ENCODE measurements around the gene MS4A6A.
"Not testable (repeated sequence)": the region's sequence is repeated elsewhere in the genome, so short reads cannot be mapped to it uniquely, and the experiment has no call there.

The MS4A6A gene

DNA sequence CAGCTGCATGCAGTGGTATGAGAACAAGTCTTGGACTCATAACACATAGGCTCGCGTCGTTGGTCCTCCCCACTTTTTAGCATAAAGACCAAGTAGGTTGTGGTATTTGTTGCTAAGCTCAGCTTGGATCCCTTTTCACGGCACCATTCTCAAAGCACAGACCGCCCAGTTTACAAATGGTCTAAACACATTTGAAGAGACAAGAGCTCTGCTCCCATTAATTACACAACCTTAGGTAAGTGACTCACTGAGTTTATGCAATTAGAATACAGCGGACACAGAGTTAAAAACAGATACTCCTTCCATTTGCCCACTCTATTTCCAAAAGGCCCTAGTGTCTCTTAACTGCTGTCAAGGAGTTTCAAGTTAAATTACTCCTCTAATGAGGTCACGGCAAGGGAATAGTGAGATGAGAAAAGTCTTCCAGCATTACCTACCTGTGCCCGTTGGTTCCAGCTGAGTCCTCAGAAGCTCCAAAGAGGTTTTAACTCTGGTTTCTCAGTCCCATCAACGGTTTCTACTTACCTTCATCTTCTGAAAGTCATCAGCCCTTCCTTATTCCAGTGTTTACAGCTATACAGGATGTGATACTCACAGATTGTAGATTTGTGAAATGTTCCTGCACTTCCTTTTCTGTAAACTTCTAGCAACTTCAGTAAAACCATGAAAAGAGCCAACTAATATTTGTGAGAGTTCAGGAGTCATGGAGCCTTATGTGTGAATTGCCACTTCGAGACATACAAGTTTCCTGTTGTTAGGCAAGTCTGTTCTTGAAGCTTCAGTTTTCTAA lies at the start of gene MS4A6A:
Gene MS4A6A (minus strand): TSS at position 543 of the 790 bp plus-strand sequence. CDS start 1,356 bp downstream, outside the sequence.
- no peak for DNase-seq

GRCh38 chr11:60230681-60231080 lies 47.8 kb upstream of the MS4A6A start:
- DNase-seq: no peak

- DNase-seq: no peak
These were observed 39.3 kb upstream of the MS4A6A start for GRCh38 chr11:60222141-60222540.

- no peak for DNase-seq
These were observed 38.8 kb upstream of the MS4A6A start for GRCh38 chr11:60221692-60222091.

DNA sequence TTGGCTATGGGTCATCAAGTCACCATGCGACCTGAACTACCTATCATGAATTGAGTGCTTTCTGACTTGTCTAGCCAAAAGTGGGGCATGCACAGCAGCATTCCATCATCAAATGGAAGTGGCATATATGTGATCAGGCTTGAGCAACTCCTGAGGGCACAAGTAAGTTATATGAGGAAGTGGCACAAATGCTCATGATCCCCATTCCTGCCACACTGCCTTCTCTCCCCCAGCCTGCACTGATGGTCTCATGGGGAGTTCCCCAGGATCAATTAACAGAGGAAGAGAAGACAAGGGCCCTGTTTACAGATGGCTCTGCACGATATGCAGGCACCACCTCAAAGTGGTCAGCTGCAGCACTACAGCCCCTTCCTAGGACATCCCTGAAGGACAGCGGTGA lies 38.3 kb upstream of the MS4A6A start:
- DNase-seq: no peak

GRCh38 chr11:60214386-60214785 lies 31.5 kb upstream of the MS4A6A start:
- no peak for DNase-seq

DNA sequence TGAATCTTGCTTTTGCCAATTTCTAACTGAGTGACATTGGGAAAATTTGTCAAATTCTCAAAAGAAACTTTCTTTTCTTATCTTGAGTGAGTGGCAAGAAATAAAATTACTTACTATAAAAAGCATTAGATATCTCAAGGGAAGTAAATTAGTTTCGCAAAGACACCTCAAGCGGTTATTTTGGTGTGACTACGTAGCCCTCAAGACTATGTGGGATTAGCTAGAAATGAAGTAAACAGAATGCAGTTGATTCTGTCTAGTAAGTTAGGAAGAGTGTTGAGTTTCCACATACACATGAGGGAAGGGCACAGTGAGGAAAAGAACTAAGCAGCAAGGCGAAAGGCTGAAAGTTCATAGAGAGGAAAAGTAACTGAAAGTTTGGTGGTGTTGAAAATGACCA lies 28.3 kb upstream of the MS4A6A start:
- no peak for DNase-seq

DNA sequence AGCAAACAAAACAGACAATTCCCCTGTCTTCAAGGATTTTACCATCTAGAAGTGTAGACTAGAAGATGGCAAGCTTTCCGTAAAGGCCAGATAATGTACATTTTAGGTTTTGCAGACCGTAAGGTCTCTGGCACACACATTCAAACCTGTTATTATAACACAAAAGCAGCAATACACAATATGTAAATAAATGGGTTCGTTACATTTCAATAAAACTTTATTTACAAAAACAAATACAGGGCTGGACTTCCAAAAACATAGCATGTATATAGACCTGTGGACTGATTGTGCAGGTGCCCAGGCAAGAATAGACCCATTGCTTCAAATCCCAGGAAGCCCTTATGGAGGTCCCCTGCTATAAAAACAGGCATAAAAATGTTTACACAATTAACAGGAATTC lies 27.1 kb upstream of the MS4A6A start:
- DNase-seq: no peak

GRCh38 chr11:60208951-60209350 lies 26.1 kb upstream of the MS4A6A start:
- DNase-seq: no peak

DNA sequence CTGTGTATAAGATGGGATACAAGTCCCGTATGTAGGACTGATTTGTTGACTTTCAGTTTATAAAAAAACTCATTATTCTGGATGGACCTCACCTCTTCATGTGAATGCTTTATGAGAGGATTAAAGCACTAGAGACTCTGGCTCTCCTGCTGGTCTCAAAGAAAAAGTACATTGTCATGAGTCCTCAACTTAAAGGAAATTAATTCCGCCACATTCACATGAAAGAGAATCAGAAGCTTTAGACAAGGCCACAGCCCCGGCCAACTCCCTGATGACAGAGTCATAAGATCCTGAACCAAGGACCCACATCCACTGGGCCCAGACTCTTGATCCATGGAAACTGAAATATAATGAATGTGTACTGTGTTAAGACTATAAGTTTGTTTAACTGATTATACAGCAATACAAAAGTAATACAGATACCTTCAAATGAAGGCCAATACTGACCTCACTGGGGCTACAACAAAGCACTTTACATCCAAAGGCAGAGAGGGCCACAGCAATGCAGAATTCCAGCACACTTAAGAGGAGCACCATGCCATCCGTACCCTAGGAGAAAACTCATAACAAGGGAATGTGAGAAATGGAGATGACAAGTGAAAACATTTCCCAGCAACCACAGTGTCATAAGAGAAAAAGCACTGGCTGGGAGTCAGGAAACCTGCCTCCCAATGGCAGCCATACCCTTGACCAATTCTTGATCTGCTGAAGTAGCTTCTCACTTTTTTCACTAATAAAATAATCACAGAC lies 25.4 kb upstream of the MS4A6A start:
- no peak for DNase-seq

DNA sequence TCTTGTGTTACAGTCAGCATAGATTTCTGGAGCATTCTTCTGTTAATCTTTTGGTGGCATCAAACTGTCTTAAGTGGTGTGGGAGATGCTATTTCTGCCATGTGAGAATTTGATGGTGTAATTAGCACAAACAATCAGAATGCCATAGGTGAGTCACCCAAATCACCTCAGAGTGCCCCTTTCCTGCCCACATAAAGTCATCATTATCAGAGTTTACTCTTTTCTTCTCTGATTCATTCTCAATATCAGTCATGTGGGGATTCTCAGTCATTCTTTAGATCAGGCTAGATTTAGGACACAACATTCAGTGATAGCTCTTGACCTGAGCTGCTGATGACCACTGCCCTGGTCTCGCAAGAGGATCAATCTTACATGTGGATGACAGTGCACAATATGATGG lies 23.7 kb upstream of the MS4A6A start:
- DNase-seq: no peak

- no peak for DNase-seq
These were observed 22.0 kb upstream of the MS4A6A start for GRCh38 chr11:60204922-60205321.

- DNase-seq: not testable (repeated sequence)
These were observed 18.5 kb upstream of the MS4A6A start for GRCh38 chr11:60201334-60201733.

DNA sequence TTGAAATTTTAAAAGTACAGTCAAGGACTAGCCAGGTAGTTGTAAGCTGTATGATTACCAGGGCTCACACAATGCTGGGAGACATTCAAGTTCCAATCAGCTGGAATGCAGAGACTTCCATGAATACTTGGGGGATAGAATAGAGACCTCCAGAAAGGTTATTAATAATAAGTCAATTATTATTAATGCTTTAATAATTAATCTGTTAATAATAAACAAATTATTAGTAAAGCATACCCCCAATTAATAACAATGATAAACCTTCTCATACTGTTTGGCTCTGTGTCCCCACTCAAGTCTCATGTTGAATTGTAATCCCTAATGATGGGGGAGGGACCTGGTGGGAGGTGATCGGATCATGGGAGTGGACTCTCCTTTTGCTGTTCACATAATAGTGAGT lies 14.6 kb upstream of the MS4A6A start:
- DNase-seq: no peak

GRCh38 chr11:60195923-60196368 lies 13.1 kb upstream of the MS4A6A start:
- no peak for DNase-seq

DNA sequence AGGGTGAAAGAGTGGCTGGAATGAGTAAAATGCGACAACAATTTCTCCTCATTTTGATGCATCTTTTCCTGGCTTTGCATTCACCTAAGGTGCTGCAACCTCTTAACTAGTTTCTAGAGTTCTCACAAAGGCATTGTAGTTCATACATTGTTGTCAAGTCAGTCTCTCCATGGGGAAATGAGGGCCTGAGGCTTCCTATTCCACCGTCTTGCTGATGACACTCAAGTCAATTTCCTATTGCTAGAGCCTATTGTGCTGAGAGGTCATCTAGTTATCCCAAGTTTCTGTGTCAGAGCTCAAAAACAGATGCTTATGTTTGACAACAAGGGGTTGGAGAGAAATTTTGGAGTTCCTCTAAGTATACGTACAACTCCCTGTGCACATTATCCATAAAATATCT lies 11.6 kb upstream of the MS4A6A start:
- DNase-seq: no peak

- DNase-seq: peak; percentile 55
These were observed 11.0 kb upstream of the MS4A6A start for GRCh38 chr11:60193687-60194433.

- DNase-seq: not testable (repeated sequence)
These were observed 9.7 kb upstream of the MS4A6A start for GRCh38 chr11:60192564-60192963.

- DNase-seq: not testable (repeated sequence)
These were observed 5.6 kb upstream of the MS4A6A start for GRCh38 chr11:60188481-60188880.

DNA sequence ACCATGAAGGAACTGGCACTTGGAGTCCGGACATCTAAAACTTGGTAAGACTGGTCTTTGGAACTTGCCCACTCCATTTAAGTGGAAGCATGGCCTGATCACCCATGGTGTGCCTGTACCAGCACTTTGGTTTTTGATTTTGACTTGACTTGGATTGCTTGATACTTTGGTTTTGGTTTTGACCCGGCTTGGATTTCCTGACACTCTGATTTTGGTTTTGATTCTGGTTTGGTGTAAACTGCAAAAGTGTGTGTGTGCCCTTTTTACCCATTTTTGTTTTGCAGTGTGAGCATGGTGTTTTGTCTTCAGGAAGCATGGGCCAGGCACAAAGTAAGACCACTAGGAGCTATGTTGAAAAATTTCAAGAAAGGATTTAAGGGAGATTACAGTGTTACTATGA lies 3.2 kb upstream of the MS4A6A start:
- DNase-seq: not testable (repeated sequence)

GRCh38 chr11:60185512-60185827 lies 2.6 kb upstream of the MS4A6A start:
- not testable (repeated sequence) for DNase-seq

GRCh38 chr11:60184824-60185511 lies 2.1 kb upstream of the MS4A6A start:
- no peak for DNase-seq

DNA sequence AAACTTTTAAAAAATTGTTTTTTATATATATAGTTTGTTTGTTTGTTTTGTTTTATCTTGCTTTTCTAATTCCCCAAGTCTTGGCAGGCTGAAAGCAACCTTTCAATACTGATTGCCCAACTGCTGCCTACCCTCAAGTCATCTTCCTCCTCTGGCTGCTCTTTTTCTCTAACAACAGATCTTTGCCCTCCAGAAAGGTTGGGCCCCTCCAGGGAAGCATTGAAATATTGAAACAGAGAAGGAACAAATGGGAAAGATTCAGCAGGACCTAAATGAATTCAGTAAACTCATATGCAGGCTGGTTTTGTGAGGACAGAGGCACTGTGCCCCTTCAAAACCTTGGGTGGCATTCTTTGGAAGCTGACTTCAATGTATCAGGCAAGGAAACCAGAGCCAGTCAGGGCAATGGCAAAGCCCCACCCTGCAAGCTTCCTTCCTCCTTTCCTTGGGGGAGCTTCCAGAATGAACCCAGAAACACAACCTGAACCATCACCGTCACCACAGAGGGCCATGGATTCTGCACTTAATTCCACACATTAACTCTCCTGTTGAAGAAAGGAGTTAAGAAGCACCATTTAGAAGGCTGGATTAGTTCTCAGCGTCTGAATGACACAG lies 815 bp upstream of the MS4A6A start:
- DNase-seq: no peak
